ENCODE results near the gene FAP. TPM values are rescaled to one million over a fixed set of nuclear protein-coding genes. Genes with fewer than 3 reads are reported as not detected.

FAP gene
- total and polyA plus RNA-seq, 2 of the 4 experiments (the other 2 are of a cell fraction): 71.0 to 95.0 TPM

- H4K91ac ChIP-seq (ENCODE audit: insufficient read depth, low read depth, low read length): no peak overlapping the region
- ChIA-PET POLR2A (ENCODE audit: unreplicated experiment) (no interaction called here), CTCF (no interaction called here)
- H3K9me3 ChIP-seq (ENCODE audit: control insufficient read depth, insufficient read depth, low read length): no peaks in the 10 kb centered on the region
- DNase-seq: no peak
- H3K56ac ChIP-seq (ENCODE audit: extremely low read depth, insufficient read depth, low read length): no peak overlapping the region
- no peak overlapping the region for H4K8ac ChIP-seq (ENCODE audit: low read depth in 2 of 2, low read length in 2 of 2)
- peaks cover 7% of the 10 kb centered on the region; the same call in 1 of the 2 replicates for H4K20me1 ChIP-seq (ENCODE audit: insufficient read depth, low read length)
- no peak overlapping the region for H3K23ac ChIP-seq (ENCODE audit: low read depth, low read length)
- H3K18ac ChIP-seq (ENCODE audit: low read depth, low read length): no peak overlapping the region
- H3K4me3 ChIP-seq (ENCODE audit: insufficient read depth, low read depth, low read length): no peak overlapping the region
- no peaks in the 10 kb centered on the region for H3K27me3 ChIP-seq (ENCODE audit: control insufficient read depth, insufficient read depth, low read length)
- no peak overlapping the region for H3K9ac ChIP-seq (ENCODE audit: low read depth, low read length)
- TF ChIP-seq CHD1 (IDR thresholded peaks at IDR 0.05; ENCODE audit: low read depth, low read length) (no peak), MAFK (IDR thresholded peaks at IDR 0.05; ENCODE audit: low read depth, low read length) (no peak), BHLHE40 (IDR thresholded peaks at IDR 0.05; ENCODE audit: low read depth, low read length) (no peak), RAD21 (IDR thresholded peaks at IDR 0.05; ENCODE audit: low read length) (no peak), CEBPB (IDR thresholded peaks at IDR 0.05; ENCODE audit: low read depth, low read length) (no peak), RCOR1 (IDR thresholded peaks at IDR 0.05; ENCODE audit: insufficient replicate concordance, low read length) (no peak)
- TF ChIP-seq, protein P1, sequence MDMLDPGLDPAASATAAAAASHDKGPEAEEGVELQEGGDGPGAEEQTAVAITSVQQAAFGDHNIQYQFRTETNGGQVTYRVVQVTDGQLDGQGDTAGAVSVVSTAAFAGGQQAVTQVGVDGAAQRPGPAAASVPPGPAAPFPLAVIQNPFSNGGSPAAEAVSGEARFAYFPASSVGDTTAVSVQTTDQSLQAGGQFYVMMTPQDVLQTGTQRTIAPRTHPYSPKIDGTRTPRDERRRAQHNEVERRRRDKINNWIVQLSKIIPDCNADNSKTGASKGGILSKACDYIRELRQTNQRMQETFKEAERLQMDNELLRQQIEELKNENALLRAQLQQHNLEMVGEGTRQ (IDR thresholded peaks at IDR 0.05; ENCODE audit: low read depth, low read length): no peak
- no peak for ATAC-seq (ENCODE audit: low read depth)
- no peak overlapping the region for H4K5ac ChIP-seq (ENCODE audit: low read depth, low read length)
- no peak overlapping the region for H2BK120ac ChIP-seq (ENCODE audit: low read depth, low read length)
- H2BK15ac ChIP-seq (ENCODE audit: low read depth, low read length): no peak overlapping the region
- no peak overlapping the region for H3K4ac ChIP-seq (ENCODE audit: low read depth, low read length)
- H2AFZ ChIP-seq (replicated peaks; ENCODE audit: low read length, poor library complexity): no peak overlapping the region
- no peak overlapping the region for H2AK5ac ChIP-seq (ENCODE audit: low read depth, low read length)
- no peak overlapping the region for H2BK5ac ChIP-seq (ENCODE audit: low read depth, low read length, poor library complexity, severe bottlenecking)
- H2BK20ac ChIP-seq (ENCODE audit: low read depth, low read length): no peak overlapping the region
- in situ Hi-C loops (cut with MboI; ENCODE audit: low sequenced_read_pairs): no loop called here
- H3K4me2 ChIP-seq (ENCODE audit: low read depth, low read length): no peak overlapping the region
- dilution Hi-C loops (cut with HindIII; ENCODE audit: low sequenced_read_pairs, unreplicated experiment): no loop called here
- H3K4me1 ChIP-seq (ENCODE audit: control insufficient read depth, insufficient read depth, low read length): peaks cover 21% of the 10 kb centered on the region
- H2AK9ac ChIP-seq (replicated peaks; ENCODE audit: low read depth, low read length, poor library complexity): no peak overlapping the region
- peaks cover 20% of the 10 kb centered on the region for H3K36me3 ChIP-seq (ENCODE audit: control insufficient read depth, insufficient read depth, low read length)
- H3K79me1 ChIP-seq (ENCODE audit: low read depth in 1 of 2, low read length in 2 of 2): peaks cover 2 to 9% of the 10 kb centered on the region in 2 experiments; a peak in 3 of 4 replicates
- no TSS peak for BruUV-seq (replicated peaks)
- H3K9me1 ChIP-seq (ENCODE audit: insufficient read depth, low read length): peaks cover 18% of the 10 kb centered on the region
- no peak overlapping the region for H3K14ac ChIP-seq (replicated peaks; ENCODE audit: low read depth, low read length)
- H3K27ac ChIP-seq (ENCODE audit: insufficient read depth, low read length): no peak overlapping the region
- no CpG with 5 or more reads among the region's 1 CpG for WGBS, 2 experiments (ENCODE audit: extremely low coverage in 2 of 2, insufficient read length in 1 of 2)
- intact Hi-C loops (cut with micrococcal nuclease): no loop called here
These were observed 42.6 kb downstream of the FAP start for GRCh38 chr2:162200636-162201035.

All from IMR-90 (cell line).